SK-N-SH (cell line): ENCODE measurements around the gene MPIG6B.

ENCODE experiments used
- EP300 ChIP-seq, 2 experiments: IDR thresholded peaks; 2 replicates each; pipeline versions ENCODE4 v1.4.0 to v1.6.1; 2012; ENCODE audit warnings: borderline replicate concordance in 1 of 2, low read depth in 1 of 2, low read length in 1 of 2
- USF2 ChIP-seq: fragments of 150-350 bp; IDR thresholded peaks from 2 replicates; pipeline ENCODE4 v1.6.1; 2017; ENCODE audit warnings: antibody characterized with exemption, low read length, low read depth, borderline replicate concordance

DNA sequence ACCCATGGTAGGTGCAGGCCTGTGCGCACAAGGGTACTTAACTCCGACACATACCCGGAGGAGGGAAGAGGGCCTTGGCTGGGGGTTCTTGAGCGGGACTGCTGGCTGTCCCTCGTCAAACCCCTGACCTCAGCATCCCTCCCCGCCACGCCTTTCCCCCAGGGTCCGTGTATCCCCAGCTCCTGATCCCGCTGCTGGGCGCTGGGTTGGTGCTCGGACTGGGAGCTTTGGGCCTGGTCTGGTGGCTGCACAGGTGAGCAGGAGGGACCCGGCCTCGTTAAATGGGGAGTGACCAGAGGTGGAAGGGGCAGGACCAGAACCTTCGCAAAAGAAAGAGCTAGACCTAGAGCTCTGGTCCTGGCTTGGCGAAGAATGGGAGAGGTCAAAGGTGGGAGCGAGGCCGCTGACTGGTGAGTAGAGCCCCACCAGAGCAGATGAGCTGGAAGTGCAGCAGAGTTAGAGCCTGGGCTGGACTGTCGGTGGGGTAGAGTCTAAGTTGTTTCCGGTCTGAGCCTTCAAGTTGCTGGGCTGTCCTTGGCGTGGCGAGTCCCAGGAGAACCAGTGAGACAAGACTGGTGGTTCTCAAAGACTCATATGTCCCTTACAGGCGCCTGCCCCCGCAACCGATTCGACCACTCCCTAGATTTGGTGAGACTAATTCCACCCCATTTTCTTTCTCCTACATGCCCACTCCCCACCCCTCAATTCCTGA is 963 bp downstream of the MPIG6B start:
- TF ChIP-seq EP300 (IDR thresholded peaks at IDR 0.05; ENCODE audit: borderline replicate concordance in 1 of 2, low read depth in 1 of 2, low read length in 1 of 2) (no peak), USF2 (no peak)
